Smooth muscle cell (in vitro differentiated cells): ENCODE measurements around the gene FUNDC2. TPM values are rescaled to one million over a fixed set of nuclear protein-coding genes. Genes with fewer than 3 reads are reported as not detected.

Experiments used
- DNase-seq: peaks from one replicate; lab custom pipeline; 2025; ENCODE audit not compliant: unreplicated experiment; lab: John Stamatoyannopoulos, UW
- H2AFZ ChIP-seq: fragments of 200-600 bp; sonication (generic); 2 replicates; pipeline ENCODE4 v1.6.0; 2016; ENCODE audit warnings: antibody characterized with exemption, low read depth, mild to moderate bottlenecking
- H3F3A ChIP-seq: fragments of 200-600 bp; sonication (generic); 2 replicates; pipeline ENCODE4 v1.6.0; 2017; ENCODE audit warnings: antibody characterized with exemption, low read depth
- H3K27ac ChIP-seq: fragments of 200-600 bp; sonication (generic); 2 replicates; pipeline ENCODE4 v1.5.1; 2016; ENCODE audit warnings: low read depth, mild to moderate bottlenecking
- H3K27me3 ChIP-seq: fragments of 200-600 bp; sonication (generic); 2 replicates; pipeline ENCODE4 v1.6.1; 2016; ENCODE audit warnings: low read depth, mild to moderate bottlenecking
- H3K36me3 ChIP-seq: fragments of 200-600 bp; sonication (generic); 2 replicates; pipeline ENCODE4 v1.5.1; 2016; ENCODE audit warnings: low read depth
- H3K4me1 ChIP-seq: fragments of 200-600 bp; sonication (generic); 2 replicates; pipeline ENCODE4 v1.5.1; 2016; ENCODE audit warnings: low read depth
- H3K4me2 ChIP-seq: fragments of 200-600 bp; sonication (generic); 2 replicates; pipeline ENCODE4 v1.6.0; 2016; ENCODE audit warnings: mild to moderate bottlenecking
- H3K4me3 ChIP-seq: fragments of 200-600 bp; sonication (generic); 2 replicates; pipeline ENCODE4 v1.5.1; 2016; ENCODE audit warnings: mild to moderate bottlenecking
- H3K79me2 ChIP-seq: fragments of 200-600 bp; sonication (generic); 2 replicates; pipeline ENCODE4 v1.6.0; 2016; ENCODE audit warnings: low read depth, mild to moderate bottlenecking
- H3K9ac ChIP-seq: fragments of 200-600 bp; sonication (generic); 2 replicates; pipeline ENCODE4 v1.6.0; 2016; ENCODE audit warnings: low read depth
- H3K9me3 ChIP-seq: fragments of 200-600 bp; sonication (generic); replicated peaks from 2 replicates; pipeline ENCODE4 v1.5.1; 2016; ENCODE audit warnings: low read depth
- H4K20me1 ChIP-seq: fragments of 200-600 bp; sonication (generic); 2 replicates; pipeline ENCODE4 v1.6.0; 2016; ENCODE audit warnings: low read depth
- WGBS: methylation state at CpG from one replicate; pipeline ENCODE4 v1.1.7; 2016; ENCODE audit warnings: low lambda C conversion rate; 5-methylcytosine and 5-hydroxymethylcytosine counted together
- polyA plus RNA-seq: library from polyadenylated mRNA; unstranded; fragments of >200 nt; fragmentation: Nextera tagmentation; extraction: Ambion mirVana; gene quantifications from 2 replicates; pipeline ENCODE4 v1.2.1, GENCODE V29; 2016
- total RNA-seq: library from RNA; depleted of rRNA; stranded (reverse); fragments of >200 nt; gene quantifications from 2 replicates; pipeline ENCODE4 v1.2.3, GENCODE V29; 2014
- TF ChIP-seq, protein P1 (sequence below): fragments of 200-600 bp; sonication (generic); IDR thresholded peaks from 2 replicates; pipeline ENCODE4 v1.5.1; 2017; ENCODE audit warnings: borderline replicate concordance, mild to moderate bottlenecking, antibody characterized with exemption; ENCODE audit not compliant: insufficient read depth, poor library complexity, severe bottlenecking

FUNDC2 gene
- total and polyA plus RNA-seq, 2 experiments from 2014 or later, result 38.3 to 98.2 TPM

DNA sequence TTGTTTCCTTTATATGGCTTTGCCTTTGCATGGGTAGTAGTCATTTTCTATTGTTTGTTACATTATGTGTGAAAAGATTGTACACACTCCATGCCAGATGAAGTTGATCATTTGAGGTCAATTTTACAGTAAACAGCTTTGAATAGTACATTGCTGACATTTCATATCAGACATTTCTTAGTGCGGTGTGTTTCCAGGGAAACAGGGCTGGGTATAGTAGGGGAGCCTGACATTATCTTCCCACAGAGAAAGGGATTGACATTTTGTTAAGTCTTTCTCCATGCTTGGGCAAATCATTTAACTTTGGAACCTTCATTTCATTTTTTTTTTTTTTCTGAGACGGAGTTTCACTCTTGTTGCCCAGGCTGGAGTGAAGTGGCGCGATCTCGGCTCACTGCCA, 5.0 kb downstream of the FUNDC2 start:
- no peak overlapping the region for H3K9ac ChIP-seq
- TF ChIP-seq, protein P1, sequence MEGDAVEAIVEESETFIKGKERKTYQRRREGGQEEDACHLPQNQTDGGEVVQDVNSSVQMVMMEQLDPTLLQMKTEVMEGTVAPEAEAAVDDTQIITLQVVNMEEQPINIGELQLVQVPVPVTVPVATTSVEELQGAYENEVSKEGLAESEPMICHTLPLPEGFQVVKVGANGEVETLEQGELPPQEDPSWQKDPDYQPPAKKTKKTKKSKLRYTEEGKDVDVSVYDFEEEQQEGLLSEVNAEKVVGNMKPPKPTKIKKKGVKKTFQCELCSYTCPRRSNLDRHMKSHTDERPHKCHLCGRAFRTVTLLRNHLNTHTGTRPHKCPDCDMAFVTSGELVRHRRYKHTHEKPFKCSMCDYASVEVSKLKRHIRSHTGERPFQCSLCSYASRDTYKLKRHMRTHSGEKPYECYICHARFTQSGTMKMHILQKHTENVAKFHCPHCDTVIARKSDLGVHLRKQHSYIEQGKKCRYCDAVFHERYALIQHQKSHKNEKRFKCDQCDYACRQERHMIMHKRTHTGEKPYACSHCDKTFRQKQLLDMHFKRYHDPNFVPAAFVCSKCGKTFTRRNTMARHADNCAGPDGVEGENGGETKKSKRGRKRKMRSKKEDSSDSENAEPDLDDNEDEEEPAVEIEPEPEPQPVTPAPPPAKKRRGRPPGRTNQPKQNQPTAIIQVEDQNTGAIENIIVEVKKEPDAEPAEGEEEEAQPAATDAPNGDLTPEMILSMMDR, result no peak
- H3K4me2 ChIP-seq, result no peak overlapping the region
- H2AFZ ChIP-seq, result no peak overlapping the region
- H3K9me3 ChIP-seq, result peaks cover 5% of the 10 kb centered on the region
- H3K27me3 ChIP-seq, result no peaks in the 10 kb centered on the region
- H3K36me3 ChIP-seq, result peaks cover 5% of the 10 kb centered on the region
- 91% methylated on average over 5 of the region's 5 CpGs for WGBS
- no peak overlapping the region for H3K4me3 ChIP-seq
- H3K4me1 ChIP-seq, result no peaks in the 10 kb centered on the region
- H3K79me2 ChIP-seq, result peaks cover 24% of the 10 kb centered on the region
- no peaks in the 10 kb centered on the region for H4K20me1 ChIP-seq
- no peak for DNase-seq
- peaks cover 3% of the 10 kb centered on the region for H3F3A ChIP-seq
- H3K27ac ChIP-seq, result no peak overlapping the region

DNA sequence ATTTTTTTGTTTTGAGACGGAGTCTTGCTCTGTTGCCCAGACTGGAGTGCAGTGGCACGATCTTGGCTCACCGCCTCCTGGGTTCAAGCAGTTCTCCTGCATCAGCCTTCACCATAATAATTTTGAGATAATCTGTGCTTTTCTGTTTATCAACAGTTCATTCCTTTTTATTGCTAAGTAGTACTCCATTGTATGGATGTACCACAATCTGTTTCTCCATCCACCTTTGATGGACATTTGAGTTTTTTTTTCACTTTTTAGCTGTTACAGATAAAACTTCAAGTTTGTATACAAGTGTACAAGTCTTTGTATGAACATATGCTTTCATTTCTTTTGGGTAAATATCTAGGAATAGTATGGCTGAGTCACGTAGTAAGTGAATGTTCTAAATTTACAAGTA, 9.0 kb downstream of the FUNDC2 start:
- Histone ChIP-seq H3K4me3 (no peak overlapping the region), H3K36me3 (peaks cover 8% of the 10 kb centered on the region), H3K27me3 (no peaks in the 10 kb centered on the region), H3F3A (no peaks in the 10 kb centered on the region), H3K9ac (no peak overlapping the region), H3K27ac (no peak overlapping the region), H3K4me1 (no peaks in the 10 kb centered on the region), H3K79me2 (peaks cover 21% of the 10 kb centered on the region), H3K4me2 (no peak overlapping the region), H2AFZ (no peak overlapping the region), H4K20me1 (no peaks in the 10 kb centered on the region), H3K9me3 (peaks cover 5% of the 10 kb centered on the region)
- 80% methylated on average over 4 of the region's 4 CpGs for WGBS
- TF ChIP-seq, protein P1, result no peak
- no peak for DNase-seq

DNA sequence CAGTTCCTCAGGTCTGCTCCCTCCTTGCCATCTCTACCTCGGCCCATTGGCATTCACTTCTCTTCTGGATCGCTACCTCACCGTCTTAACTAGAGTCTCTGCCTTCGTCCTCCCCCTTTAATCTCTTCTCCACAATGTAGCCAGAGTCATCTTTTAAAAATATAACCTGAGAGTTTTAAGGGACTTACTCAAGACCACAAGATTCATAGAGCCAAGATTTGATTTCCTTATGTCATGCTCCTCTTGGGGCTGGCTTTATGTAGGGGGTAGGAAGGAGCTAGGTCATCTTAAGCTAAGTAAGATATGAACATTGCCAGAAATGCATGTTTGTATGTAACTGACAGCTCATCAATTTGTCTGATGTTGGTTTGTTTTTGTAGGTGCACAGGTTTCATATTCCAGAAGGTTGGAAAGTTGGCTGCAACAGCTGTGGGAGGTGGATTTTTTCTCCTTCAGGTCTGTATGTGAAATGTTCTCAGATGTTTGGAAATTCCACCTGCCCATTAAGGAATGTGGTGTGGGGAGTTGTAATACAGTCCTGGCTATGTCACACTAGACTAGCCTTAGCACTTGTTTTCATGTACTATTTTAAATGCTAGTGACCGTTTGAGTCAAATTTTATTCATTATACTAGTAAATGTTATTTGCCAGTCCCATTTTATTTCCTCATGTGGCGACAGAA, 19.6 kb downstream of the FUNDC2 start:
- Histone ChIP-seq H3K9ac (no peak overlapping the region), H3K27ac (no peak overlapping the region), H3F3A (no peaks in the 10 kb centered on the region), H2AFZ (no peak overlapping the region), H3K9me3 (no peaks in the 10 kb centered on the region), H3K27me3 (no peaks in the 10 kb centered on the region), H3K4me2 (no peak overlapping the region), H3K4me1 (no peaks in the 10 kb centered on the region), H3K4me3 (no peak overlapping the region), H3K36me3 (no peaks in the 10 kb centered on the region), H4K20me1 (no peaks in the 10 kb centered on the region), H3K79me2 (peaks cover 4% of the 10 kb centered on the region)
- DNase-seq, result no peak
- TF ChIP-seq, protein P1, result no peak
- WGBS, result 77% methylated on average over 6 of the region's 6 CpGs
